Mucosa of gallbladder (tissue), 1 donor: ENCODE data around the gene SERPINE1. TPM values are rescaled to one million over a fixed set of nuclear protein-coding genes. Genes with fewer than 3 reads are reported as not detected.

Experiments used
- DNase-seq: peaks from one replicate; pipeline ENCODE4 v3.0.0-alpha.2; 2020; ENCODE audit warnings: low spot score
- total RNA-seq: library from RNA; stranded (reverse); gene quantifications from one replicate; pipeline ENCODE4 v1.2.1, GENCODE V29; 2021
- donor health status: DM: no; HTN: no; CAD: no.

The SERPINE1 gene
- total RNA-seq, 1 donor from 2014 or later: 6.6 TPM

- DNase-seq: no peak
Measured at GRCh38 chr7:101156866-101157589, 30.1 kb downstream of the SERPINE1 start.

GRCh38 chr7:101159696-101160674 lies 33.1 kb downstream of the SERPINE1 start:
- no peak for DNase-seq

GRCh38 chr7:101160910-101161309 lies 34.0 kb downstream of the SERPINE1 start:
- no peak for DNase-seq

- no peak for DNase-seq
Measured at GRCh38 chr7:101161692-101162471, 35.0 kb downstream of the SERPINE1 start.

GRCh38 chr7:101162551-101163278 lies 35.8 kb downstream of the SERPINE1 start:
- DNase-seq: no peak

- DNase-seq: no peak
Measured at GRCh38 chr7:101163279-101164070, 36.6 kb downstream of the SERPINE1 start.

- no peak for DNase-seq
Measured at GRCh38 chr7:101164071-101164840, 37.4 kb downstream of the SERPINE1 start.

- peak; percentile 93 for DNase-seq
Measured at GRCh38 chr7:101165075-101165957, 38.4 kb downstream of the SERPINE1 start, which contains the start of gene VGF. Gene VGF (minus strand): TSS chr7:101165569. CDS start chr7:101164843, 726 bp downstream.

- DNase-seq: no peak
Measured at GRCh38 chr7:101165958-101166647, 39.2 kb downstream of the SERPINE1 start.

GRCh38 chr7:101166648-101166908 lies 39.7 kb downstream of the SERPINE1 start:
- DNase-seq: no peak

- DNase-seq: no peak
Measured at GRCh38 chr7:101166909-101167644, 40.2 kb downstream of the SERPINE1 start.

GRCh38 chr7:101167645-101168411 lies 40.9 kb downstream of the SERPINE1 start:
- DNase-seq: no peak

- DNase-seq: no peak
Measured at GRCh38 chr7:101168412-101169049, 41.6 kb downstream of the SERPINE1 start.

- no peak for DNase-seq
Measured at GRCh38 chr7:101169110-101169837, 42.4 kb downstream of the SERPINE1 start.

- DNase-seq: peak; percentile 62
Measured at GRCh38 chr7:101169838-101170551, 43.1 kb downstream of the SERPINE1 start.
